Subcutaneous adipose tissue (tissue), 4 donors: ENCODE results near the gene REL. TPM values are rescaled to one million over a fixed set of nuclear protein-coding genes. Genes with fewer than 3 reads are reported as not detected.

Experiments used
- CTCF ChIP-seq: fragments of 450-650 bp; IDR thresholded peaks from one replicate; pipeline ENCODE4 v1.5.1; 2016; ENCODE audit warnings: low read depth, mild to moderate bottlenecking, control low read depth, antibody characterized with exemption, moderate library complexity
- total RNA-seq, 4 donors: library from RNA; depleted of rRNA; stranded (reverse); fragments of >200 nt; gene quantifications; one replicate each; pipeline ENCODE4 v1.1.0, GENCODE V29; 2016

The REL gene
- total RNA-seq, 4 donors from 2014 or later, result 16.8 to 43.2 (median 23.9) TPM

GRCh38 chr2:60960706-60961105, 79.3 kb downstream of the REL start:
- TF ChIP-seq CTCF, result no peak

GRCh38 chr2:60961457-60961856, 80.1 kb downstream of the REL start:
- no peak for TF ChIP-seq CTCF

DNA sequence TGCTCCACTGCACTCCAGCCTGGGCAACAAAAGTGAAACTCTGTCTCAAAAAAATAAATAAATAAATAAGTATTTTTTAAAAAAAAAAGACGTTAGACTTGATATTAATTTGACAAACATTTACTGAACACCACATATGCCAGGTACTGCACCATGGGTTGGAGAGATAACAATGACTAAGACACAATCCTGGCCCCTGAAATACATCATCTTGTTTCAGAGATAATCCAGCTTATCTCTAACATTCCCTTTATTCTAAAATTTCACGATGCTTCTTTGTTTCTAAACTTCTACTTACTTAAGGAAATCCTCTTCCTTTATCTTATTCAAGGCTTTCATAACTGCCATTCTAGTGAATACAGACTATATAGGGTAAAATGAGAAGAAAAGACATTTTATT, 81.2 kb downstream of the REL start:
- TF ChIP-seq CTCF, result no peak

DNA sequence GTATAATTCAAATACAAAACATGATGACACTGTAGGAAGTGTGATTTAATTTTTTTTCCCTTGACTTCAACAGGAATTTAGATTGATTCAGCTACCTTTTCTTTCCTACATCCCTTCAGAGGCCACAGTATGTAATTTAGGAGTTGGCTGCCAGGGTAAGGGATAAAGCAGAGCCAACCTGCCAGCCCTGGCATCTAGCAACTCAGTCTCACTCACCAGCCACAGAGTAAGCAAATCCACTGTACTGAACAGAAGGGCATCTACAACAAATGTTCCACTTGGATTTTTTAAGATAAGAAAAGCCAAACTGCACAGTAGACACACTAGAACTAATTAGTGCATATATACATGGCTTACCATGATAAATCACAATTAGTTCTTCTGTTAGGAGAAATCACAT, 81.8 kb downstream of the REL start:
- TF ChIP-seq CTCF, result no peak

- no peak for TF ChIP-seq CTCF
These were observed 83.5 kb downstream of the REL start for GRCh38 chr2:60964651-60965498.

GRCh38 chr2:60965499-60965785, 84.1 kb downstream of the REL start:
- no peak for TF ChIP-seq CTCF

DNA sequence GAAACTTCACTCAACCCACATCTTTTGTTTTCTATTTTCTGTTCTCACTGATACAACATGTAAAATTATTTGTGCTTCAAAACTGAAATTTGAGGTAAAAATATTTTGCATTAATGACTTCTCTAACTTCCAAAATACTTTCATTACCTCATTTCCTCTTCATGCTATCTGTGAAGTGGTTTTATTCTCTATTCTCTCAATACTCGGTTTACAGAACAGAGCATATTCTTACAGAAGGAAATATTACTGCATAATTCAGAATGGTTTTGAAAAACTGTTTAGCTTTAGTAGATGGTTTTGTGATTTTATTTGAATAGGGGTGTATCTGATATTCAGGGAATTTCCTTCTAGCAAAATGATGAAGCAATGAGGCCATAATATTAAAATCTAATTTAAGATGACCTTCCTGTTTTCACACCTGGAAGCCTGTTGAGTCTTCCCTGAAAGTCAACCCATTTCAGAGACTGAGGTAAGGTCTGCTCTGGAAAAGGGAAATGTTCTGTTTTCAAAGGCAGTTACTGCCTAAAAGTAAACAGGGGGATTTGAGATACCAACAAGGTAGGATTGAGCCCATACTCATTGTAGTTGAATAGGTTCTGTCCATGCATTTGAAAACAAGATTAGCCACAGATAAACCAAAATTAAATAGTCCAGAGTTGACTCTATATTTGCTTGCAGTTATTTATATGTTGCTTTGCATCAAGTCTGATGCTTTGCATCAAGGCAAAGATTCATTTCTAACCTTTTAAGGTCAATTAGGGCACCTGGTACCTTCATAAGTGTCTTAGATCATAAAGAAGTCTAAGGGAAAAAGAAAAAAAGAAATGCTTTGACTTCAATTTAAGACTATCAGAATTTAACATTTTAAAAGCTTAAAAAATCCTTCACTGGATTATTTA, 85.4 kb downstream of the REL start:
- no peak for TF ChIP-seq CTCF
